Mammary microvascular endothelial cell (primary cell): ENCODE data around the gene PCDHGA5. TPM values are rescaled to one million over a fixed set of nuclear protein-coding genes. Genes with fewer than 3 reads are reported as not detected.

Experiments used
- total RNA-seq: library from RNA; depleted of rRNA; stranded (reverse); fragments of >200 nt; gene quantifications from 2 replicates; pipeline ENCODE4 v1.2.3, GENCODE V29; 2015

The PCDHGA5 gene
- total RNA-seq, 1 donor from 2014 or later = 0.53 TPM

DNA sequence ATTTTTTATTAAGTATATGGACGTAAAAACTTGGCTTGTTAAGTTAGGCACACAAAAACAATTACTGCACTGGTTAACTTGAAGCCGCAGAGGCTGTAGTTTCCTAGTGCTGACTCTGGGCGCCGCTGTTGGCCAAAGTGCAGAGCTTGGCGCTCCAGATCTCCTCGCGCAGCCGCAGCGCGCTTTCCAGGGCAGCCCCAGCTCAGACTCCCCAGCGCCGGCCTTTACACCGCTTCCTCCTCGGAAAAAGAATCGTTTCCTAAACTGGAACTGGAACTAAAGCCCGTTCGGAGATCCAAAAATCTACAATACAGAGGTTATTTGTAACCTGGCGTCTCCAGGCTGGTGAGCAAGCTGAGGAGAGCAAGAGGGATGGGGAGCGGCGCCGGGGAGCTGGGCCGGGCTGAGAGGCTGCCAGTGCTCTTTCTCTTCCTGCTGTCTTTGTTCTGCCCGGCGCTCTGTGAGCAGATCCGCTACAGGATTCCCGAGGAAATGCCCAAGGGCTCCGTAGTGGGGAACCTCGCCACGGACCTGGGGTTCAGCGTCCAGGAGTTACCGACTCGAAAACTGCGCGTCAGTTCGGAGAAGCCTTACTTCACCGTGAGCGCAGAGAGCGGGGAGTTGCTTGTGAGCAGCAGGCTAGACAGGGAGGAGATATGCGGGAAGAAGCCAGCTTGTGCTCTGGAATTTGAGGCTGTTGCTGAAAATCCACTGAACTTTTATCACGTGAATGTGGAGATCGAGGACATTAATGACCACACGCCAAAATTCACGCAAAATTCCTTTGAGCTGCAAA is 34.0 kb downstream of the PCDHGA5 start, which contains the start of gene PCDHGB5:
TSS of gene PCDHGB5 (plus strand) at position 192 of the 796 bp plus-strand sequence. CDS start at position 373, 181 bp downstream.

DNA sequence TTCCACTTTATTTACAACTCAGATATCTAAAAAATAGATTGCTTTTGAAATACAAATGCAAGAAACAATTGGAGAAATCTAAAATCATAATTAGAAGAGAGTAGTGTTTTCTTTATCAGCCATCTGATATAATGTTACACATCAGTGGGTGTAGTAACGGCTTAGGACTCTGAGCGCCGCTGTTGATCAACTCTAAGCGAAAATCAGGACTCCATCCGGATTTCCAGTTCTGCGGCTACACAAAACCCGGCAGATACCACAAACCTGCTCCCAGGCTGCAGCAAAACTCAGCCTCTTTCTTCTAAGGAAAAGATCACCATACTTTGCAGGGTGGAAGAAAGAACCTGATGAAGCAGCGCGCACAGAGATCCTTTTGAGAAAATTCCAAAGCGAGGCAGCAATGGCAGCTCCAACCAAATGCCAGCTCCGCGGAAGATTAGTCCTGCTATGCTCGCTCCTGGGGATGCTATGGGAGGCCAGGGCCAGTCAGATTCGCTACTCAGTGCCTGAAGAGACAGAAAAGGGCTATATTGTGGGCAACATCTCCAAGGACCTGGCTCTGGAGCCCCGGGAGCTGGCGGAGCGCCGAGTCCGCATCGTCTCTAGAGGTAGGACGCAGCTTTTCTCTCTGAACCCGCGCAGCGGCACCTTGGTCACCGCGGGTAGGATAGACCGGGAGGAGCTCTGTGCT is 38.7 kb downstream of the PCDHGA5 start, which contains the start of gene PCDHGA9:
TSS of gene PCDHGA9 (plus strand) at position 226 of the 691 bp plus-strand sequence. CDS start at position 401, 175 bp downstream.

DNA sequence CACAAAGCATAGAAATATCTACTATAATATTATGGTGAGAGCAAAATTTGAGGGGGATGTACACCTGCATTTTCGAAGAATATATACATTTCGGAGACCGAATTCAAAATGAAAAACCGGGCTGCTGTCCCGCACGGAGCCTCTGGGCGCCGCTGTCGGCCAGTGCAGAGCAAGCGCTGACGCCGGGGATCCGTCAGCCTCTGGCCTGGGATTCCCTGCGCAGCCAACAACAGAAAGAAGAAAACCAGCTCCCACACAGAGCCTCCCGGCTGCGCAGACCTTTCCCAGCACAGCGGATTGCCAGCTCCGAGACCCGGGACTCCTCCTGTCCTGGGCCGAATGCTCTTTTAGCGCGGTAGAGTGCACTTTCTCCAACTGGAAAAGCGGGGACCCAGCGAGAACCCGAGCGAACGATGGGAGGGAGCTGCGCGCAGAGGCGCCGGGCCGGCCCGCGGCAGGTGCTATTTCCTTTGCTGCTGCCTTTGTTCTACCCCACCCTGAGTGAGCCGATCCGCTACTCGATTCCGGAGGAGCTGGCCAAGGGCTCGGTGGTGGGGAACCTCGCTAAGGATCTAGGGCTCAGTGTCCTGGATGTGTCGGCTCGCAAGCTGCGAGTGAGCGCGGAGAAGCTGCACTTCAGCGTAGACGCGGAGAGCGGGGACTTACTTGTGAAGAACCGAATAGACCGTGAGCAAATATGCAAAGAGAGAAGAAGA is 44.0 kb downstream of the PCDHGA5 start, which contains the start of gene PCDHGB6:
TSS of gene PCDHGB6 (plus strand) at position 232 of the 716 bp plus-strand sequence. CDS start at position 414, 182 bp downstream.

DNA sequence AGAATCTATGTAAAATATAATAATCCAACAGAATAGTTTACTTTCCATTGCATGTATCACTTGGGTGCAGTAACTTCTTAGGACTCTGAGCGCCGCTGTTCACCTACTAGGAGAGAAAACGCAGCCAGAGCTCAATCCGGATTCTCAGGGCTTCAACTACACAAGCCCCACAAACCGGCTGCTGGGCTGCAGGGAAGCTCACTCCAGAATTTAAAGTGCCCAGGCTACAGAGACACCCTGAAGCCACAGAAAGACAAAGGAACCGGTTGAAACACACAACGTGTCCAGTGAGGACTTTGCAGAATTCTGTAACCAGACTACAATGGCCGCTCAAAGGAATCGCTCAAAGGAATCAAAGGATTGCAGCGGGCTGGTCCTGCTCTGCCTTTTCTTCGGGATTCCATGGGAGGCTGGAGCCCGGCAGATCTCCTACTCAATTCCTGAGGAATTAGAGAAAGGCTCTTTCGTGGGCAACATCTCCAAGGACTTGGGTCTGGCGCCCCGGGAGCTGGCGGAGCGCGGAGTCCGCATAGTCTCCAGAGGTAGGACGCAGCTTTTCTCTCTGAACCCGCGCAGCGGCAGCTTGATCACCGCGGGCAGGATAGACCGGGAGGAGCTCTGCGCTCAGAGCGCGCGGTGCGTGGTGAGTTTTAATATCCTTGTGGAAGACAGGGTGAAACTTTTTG is 49.0 kb downstream of the PCDHGA5 start, which contains the start of gene PCDHGA10:
TSS of gene PCDHGA10 (plus strand) at position 134 of the 686 bp plus-strand sequence. CDS start at position 323, 189 bp downstream.

Other genes starting within 250 kb of the PCDHGA5 start
- gene PCDHB4, start 242.3 kb upstream of the PCDHGA5 start, total RNA-seq = 0.07 and 0.10 TPM in 2 replicates
- 0.15 and 0.47 TPM in 2 replicates for gene PCDHB5, start 229.0 kb upstream of the PCDHGA5 start, total RNA-seq
- gene PCDHB6, start 214.1 kb upstream of the PCDHGA5 start, total RNA-seq = not detected in 2 replicates
- gene PCDHB7, start 191.5 kb upstream of the PCDHGA5 start, total RNA-seq = 0.05 and 0.07 TPM in 2 replicates
- gene PCDHB8, start 186.4 kb upstream of the PCDHGA5 start, total RNA-seq = 0.25 TPM in 1 of 2 replicates, not detected in the other
- gene PCDHB16, start 181.8 kb upstream of the PCDHGA5 start, total RNA-seq = under 0.01 and 0.25 TPM in 2 replicates
- 0.15 and 0.27 TPM in 2 replicates for gene PCDHB9, start 177.0 kb upstream of the PCDHGA5 start, total RNA-seq
- 0.53 and 0.59 TPM in 2 replicates for gene PCDHB10, start 171.8 kb upstream of the PCDHGA5 start, total RNA-seq
- not detected in 2 replicates for gene PCDHB11, start 164.5 kb upstream of the PCDHGA5 start, total RNA-seq
- gene PCDHB12, start 155.4 kb upstream of the PCDHGA5 start, total RNA-seq = 0.05 and 0.13 TPM in 2 replicates
- gene PCDHB13, start 150.2 kb upstream of the PCDHGA5 start, total RNA-seq = 0.30 and 0.33 TPM in 2 replicates
- gene PCDHB14, start 140.8 kb upstream of the PCDHGA5 start, total RNA-seq = 0.20 and 0.30 TPM in 2 replicates
- gene PCDHB15, start 118.8 kb upstream of the PCDHGA5 start, total RNA-seq = 0.15 and 0.40 TPM in 2 replicates
- gene SLC25A2, start 60.1 kb upstream of the PCDHGA5 start, total RNA-seq = 0.15 TPM in 1 of 2 replicates, not detected in the other
- gene TAF7, start 43.4 kb upstream of the PCDHGA5 start, total RNA-seq = 44.8 and 50.7 TPM in 2 replicates
- gene PCDHGA1, start 33.6 kb upstream of the PCDHGA5 start, total RNA-seq = 0.20 and 0.59 TPM in 2 replicates
- 0.73 and 0.79 TPM in 2 replicates for gene PCDHGA2, start 25.4 kb upstream of the PCDHGA5 start, total RNA-seq
- gene PCDHGA3, start 20.3 kb upstream of the PCDHGA5 start, total RNA-seq = 0.13 and 0.49 TPM in 2 replicates
- 0.44 and 0.60 TPM in 2 replicates for gene PCDHGB1, start 14.1 kb upstream of the PCDHGA5 start, total RNA-seq
- 2.8 and 3.9 TPM in 2 replicates for gene PCDHGA4, start 9.1 kb upstream of the PCDHGA5 start, total RNA-seq
- gene PCDHGB2, start 4.2 kb upstream of the PCDHGA5 start, total RNA-seq = 2.9 and 3.3 TPM in 2 replicates
- 0.67 and 1.4 TPM in 2 replicates for gene PCDHGB3, start 6.1 kb downstream of the PCDHGA5 start, total RNA-seq
- gene PCDHGA6, start 9.7 kb downstream of the PCDHGA5 start, total RNA-seq = 0.73 and 1.2 TPM in 2 replicates
- 0.80 and 1.1 TPM in 2 replicates for gene PCDHGA7, start 18.6 kb downstream of the PCDHGA5 start, total RNA-seq
- gene PCDHGB4, start 23.5 kb downstream of the PCDHGA5 start, total RNA-seq = 3.3 and 4.2 TPM in 2 replicates
- 0.15 and 0.33 TPM in 2 replicates for gene PCDHGA8, start 28.5 kb downstream of the PCDHGA5 start, total RNA-seq
- gene PCDHGB5, start 33.8 kb downstream of the PCDHGA5 start, total RNA-seq = 7.9 and 8.3 TPM in 2 replicates
- 1.2 and 1.8 TPM in 2 replicates for gene PCDHGA9, start 38.6 kb downstream of the PCDHGA5 start, total RNA-seq
- 0.73 and 1.2 TPM in 2 replicates for gene PCDHGB6, start 43.9 kb downstream of the PCDHGA5 start, total RNA-seq
- gene PCDHGA10, start 48.8 kb downstream of the PCDHGA5 start, total RNA-seq = 1.7 and 2.6 TPM in 2 replicates
- gene PCDHGB7, start 53.5 kb downstream of the PCDHGA5 start, total RNA-seq = 3.1 and 5.3 TPM in 2 replicates
- gene PCDHGA11, start 56.9 kb downstream of the PCDHGA5 start, total RNA-seq = 4.4 and 4.6 TPM in 2 replicates
- gene PCDHGA12, start 66.3 kb downstream of the PCDHGA5 start, total RNA-seq = 4.7 and 5.9 TPM in 2 replicates
- gene PCDHGC3, start 111.8 kb downstream of the PCDHGA5 start, total RNA-seq = 18.0 and 18.2 TPM in 2 replicates
- gene PCDHGC4, start 120.9 kb downstream of the PCDHGA5 start, total RNA-seq = 0.20 and 0.44 TPM in 2 replicates
- gene PCDHGC5, start 124.9 kb downstream of the PCDHGA5 start, total RNA-seq = 0.15 and 0.20 TPM in 2 replicates